GM12878 (cell line): ENCODE measurements around the gene OR2S2. TPM values are rescaled to one million over a fixed set of nuclear protein-coding genes. Genes with fewer than 3 reads are reported as not detected.

ENCODE experiments used
- ATAC-seq: fragments of 200-7000 bp; cut with Tn5 transposase; 3 replicates; pipeline ENCODE4 v1.9.1; 2020; ENCODE audit warnings: mild to moderate bottlenecking, moderate library complexity
- BruUV-seq: library from RNA; stranded (reverse); fragments of 400-500 nt; replicated peaks from 2 replicates; lab custom pipeline; 2021; lab: Mats Ljungman, UMichigan
- CTCF ChIA-PET: fragments of 300-600 bp; sonication (Branson Sonifier 250); formaldehyde crosslinking; extraction: SDS; loops from one replicate; lab custom pipeline; 2021; ENCODE audit warnings: inconsistent platforms; lab: Yijun Ruan, JAX
- POLR2A ChIA-PET: fragments of 350-600 bp; formaldehyde crosslinking; extraction: SDS; loops from one replicate; lab custom pipeline; 2021; ENCODE audit warnings: inconsistent platforms; lab: Charles Lee
- RAD21 ChIA-PET: fragments of 300-600 bp; sonication (Branson Sonifier 250); formaldehyde crosslinking; loops from one replicate; lab custom pipeline; 2023; ENCODE audit warnings: antibody characterized with exemption; ENCODE audit not compliant: unreplicated experiment; lab: Charles Lee
- SMC1A ChIA-PET: fragments of 300-600 bp; sonication (Branson Sonifier 250); formaldehyde crosslinking; loops from one replicate; lab custom pipeline; 2023; ENCODE audit not compliant: unreplicated experiment, uncharacterized antibody; lab: Charles Lee
- DNase-seq: peaks from one replicate; pipeline ENCODE4 v3.0.0-alpha.2; 2011; ENCODE audit warnings: low read depth, low spot score
- FAIRE-seq: peaks from 3 replicates; lab custom pipeline; 2011; peaks lifted over from hg19 to GRCh38; lab: Jason Lieb, UNC
- H2AFZ ChIP-seq: 2 replicates; pipeline ENCODE4 v1.6.0; 2011; ENCODE audit warnings: low read depth, low read length, control low read depth; ENCODE audit not compliant: control insufficient read depth
- H3K27ac ChIP-seq: 2 replicates; pipeline ENCODE4 v1.5.1; 2011; ENCODE audit warnings: control low read depth; ENCODE audit not compliant: control insufficient read depth, insufficient read depth
- H3K27me3 ChIP-seq, 2 experiments: replicated peaks in 1 of 2; 2 replicates each; pipeline versions ENCODE4 v1.6.0 to v1.6.1; 2011; ENCODE audit warnings: low read length in 1 of 2; ENCODE audit not compliant: control insufficient read depth in 2 of 2, insufficient read depth in 2 of 2
- H3K36me3 ChIP-seq, 2 experiments: 2 replicates each; pipeline ENCODE4 v1.5.1; 2011; ENCODE audit warnings: low read length in 1 of 2; ENCODE audit not compliant: control insufficient read depth in 2 of 2, insufficient read depth in 2 of 2
- H3K4me1 ChIP-seq: 2 replicates; pipeline ENCODE4 v1.6.1; 2011; ENCODE audit warnings: mild to moderate bottlenecking, low read length, moderate library complexity, mixed read lengths; ENCODE audit not compliant: control insufficient read depth, insufficient read depth
- H3K4me2 ChIP-seq: 2 replicates; pipeline ENCODE4 v1.6.0; 2011; ENCODE audit warnings: control low read depth; ENCODE audit not compliant: control insufficient read depth, insufficient read depth
- H3K4me3 ChIP-seq: fragments of 200-600 bp; sonication (generic); 2 replicates; pipeline ENCODE4 v1.5.1; 2016
- H3K79me2 ChIP-seq: 2 replicates; pipeline ENCODE4 v1.6.0; 2011; ENCODE audit warnings: low read length; ENCODE audit not compliant: control insufficient read depth, insufficient read depth
- H3K9ac ChIP-seq: 2 replicates; pipeline ENCODE4 v1.8.0; 2011; ENCODE audit warnings: low read length, control low read depth, mixed read lengths; ENCODE audit not compliant: control insufficient read depth, insufficient read depth
- H3K9me3 ChIP-seq: replicated peaks from 3 replicates; pipeline ENCODE4 v1.5.1; 2011; ENCODE audit warnings: mild to moderate bottlenecking, low read length; ENCODE audit not compliant: control insufficient read depth, insufficient read depth
- H4K20me1 ChIP-seq: 2 replicates; pipeline ENCODE4 v1.6.0; 2011; ENCODE audit not compliant: control insufficient read depth, insufficient read depth
- ASH2L ChIP-seq: fragments of 300-600, 200-600 bp; sonication (generic); IDR thresholded peaks from 2 replicates; pipeline ENCODE4 v1.6.1; 2017; ENCODE audit warnings: low read depth, mild to moderate bottlenecking, borderline replicate concordance
- GATAD2B ChIP-seq: fragments of 450-650 bp; conservative IDR thresholded peaks from 2 replicates; pipeline ENCODE4 v1.6.1; 2017; ENCODE audit warnings: low read depth, mild to moderate bottlenecking, moderate library complexity
- MYC ChIP-seq: IDR thresholded peaks from 2 replicates; pipeline ENCODE4 v1.6.1; 2011; ENCODE audit warnings: mild to moderate bottlenecking, low read length, moderate library complexity, inconsistent platforms; ENCODE audit not compliant: insufficient read depth, insufficient replicate concordance, insufficient read length, severe bottlenecking
- NBN ChIP-seq: fragments of 450-650 bp; IDR thresholded peaks from 2 replicates; pipeline ENCODE4 v1.6.1; 2016
- NFYA ChIP-seq: IDR thresholded peaks from 2 replicates; pipeline ENCODE4 v1.6.1; 2011; ENCODE audit warnings: low read depth, mild to moderate bottlenecking, low read length, improper control_type of control experiment, borderline replicate concordance
- PAX8 ChIP-seq: fragments of 450-650 bp; IDR thresholded peaks from 2 replicates; pipeline ENCODE4 v1.6.1; 2017; ENCODE audit warnings: mild to moderate bottlenecking, moderate library complexity
- POLR2AphosphoS5 ChIP-seq: IDR thresholded peaks from 2 replicates; pipeline ENCODE4 v1.6.1; 2011; ENCODE audit warnings: mild to moderate bottlenecking, low read length, inconsistent platforms
- RCOR1 ChIP-seq: conservative IDR thresholded peaks from 2 replicates; pipeline ENCODE4 v1.6.1; 2012; ENCODE audit warnings: low read depth, low read length, improper control_type of control experiment
- RUNX3 ChIP-seq: IDR thresholded peaks from 2 replicates; pipeline ENCODE4 v1.6.1; 2012; ENCODE audit warnings: low read length, inconsistent platforms
- SMARCA5 ChIP-seq: fragments of 450-650 bp; IDR thresholded peaks from 2 replicates; pipeline ENCODE4 v1.6.1; 2017; ENCODE audit warnings: mild to moderate bottlenecking
- TCF12 ChIP-seq: IDR thresholded peaks from 2 replicates; pipeline ENCODE4 v1.6.1; 2011; ENCODE audit warnings: low read depth, mild to moderate bottlenecking, low read length
- TCF7 ChIP-seq: IDR thresholded peaks from 2 replicates; pipeline ENCODE4 v1.6.1; 2014; ENCODE audit warnings: antibody characterized with exemption, borderline replicate concordance
- USF1 ChIP-seq: IDR thresholded peaks from 2 replicates; pipeline ENCODE4 v1.6.1; 2011; ENCODE audit warnings: borderline replicate concordance, low read depth, mild to moderate bottlenecking, moderate library complexity, mixed read lengths, low read length; ENCODE audit not compliant: insufficient read depth; ENCODE audit errors: extremely low read length
- ZBTB33 ChIP-seq: fragments of 450-650 bp; IDR thresholded peaks from 2 replicates; pipeline ENCODE4 v1.6.1; 2017; ENCODE audit warnings: mild to moderate bottlenecking
- ZNF207 ChIP-seq: fragments of 450-650 bp; IDR thresholded peaks from 2 replicates; pipeline ENCODE4 v1.6.1; 2014; ENCODE audit warnings: antibody characterized with exemption, mild to moderate bottlenecking, borderline replicate concordance
- WGBS: methylation state at CpG from one replicate; pipeline ENCODE4 v1.1.6; 2016; ENCODE audit warnings: low lambda C conversion rate; ENCODE audit not compliant: insufficient replicate concordance, insufficient coverage; ENCODE audit errors: missing lambda C conversion rate; 5-methylcytosine and 5-hydroxymethylcytosine counted together
- in situ Hi-C: fragments of 300-500 bp; cut with MboI; formaldehyde crosslinking; loops from 9 replicates; pipeline ENCODE4 v1.14.3; 2018; ENCODE audit warnings: mixed read lengths
- intact Hi-C: fragments of 100-400 bp; cut with micrococcal nuclease; formaldehyde crosslinking; loops from one replicate; pipeline ENCODE4 v1.14.2; 2022; ENCODE audit not compliant: unreplicated experiment
- polyA plus RNA-seq, 11 experiments: library from polyadenylated mRNA; depleted of rRNA in 4 of 11; unstranded in 6 of 11; stranded (reverse) in 5 of 11; fragments of >200 nt; fragmentation: Nextera tagmentation in 4 of 11; fragmentation: Illumina TruSeq in 1 of 11; extraction: Ambion mirVana in 4 of 11; extraction: Trizol in 1 of 11; gene quantifications; 1 replicate in 1 of 11; 2 replicates in 10 of 11; pipeline versions ENCODE4 v1.2.1 to v1.2.3, GENCODE V29; 2011 to 2016; ENCODE audit warnings: inconsistent platforms in 2 of 11, missing spikeins in 2 of 11, low read depth in 1 of 11
- total RNA-seq, 4 experiments: library from RNA; depleted of rRNA in 3 of 4; stranded (reverse); fragments of >200 nt in 3 of 4; fragmentation: Illumina TruSeq in 1 of 4; extraction: Trizol in 1 of 4; gene quantifications; 2 replicates each; pipeline versions ENCODE4 v1.2.1 to v1.2.3, GENCODE V29; 2013 to 2021
- TF ChIP-seq, protein P1 (sequence below): fragments of 450-650 bp; IDR thresholded peaks from 2 replicates; pipeline ENCODE4 v1.6.1; 2017; ENCODE audit warnings: mild to moderate bottlenecking, moderate library complexity

The OR2S2 gene
- total and polyA plus RNA-seq, 10 of the 15 experiments (the other 5 are each of a cell fraction or from before 2014, with no cell fraction given): not detected

GRCh38 chr9:35944841-35945240, 13.1 kb downstream of the OR2S2 start:
- H3K4me2 ChIP-seq: no peak overlapping the region
- SMC1A ChIA-PET: interaction anchor here (0.7 to 2.0 kb wide), 4 partner anchors 42 to 112 kb away, joined by 3 to 9 read pairs (median 4); no protein-coding TSS in a partner anchor
- H3K4me3 ChIP-seq: no peak overlapping the region
- H3K9me3 ChIP-seq: no peaks in the 10 kb centered on the region
- POLR2A ChIA-PET: no interaction called here
- in situ Hi-C loops (no loop called here), intact Hi-C loops (loop anchor here (1.0 kb wide), 1 partner anchor 42 kb away; no protein-coding TSS in a partner anchor)
- DNase-seq: no peak
- H4K20me1 ChIP-seq: no peaks in the 10 kb centered on the region
- H3K27me3 ChIP-seq: no peaks in the 10 kb centered on the region
- no peak for FAIRE-seq
- no peaks in the 10 kb centered on the region for H3K36me3 ChIP-seq
- no peak for ATAC-seq
- WGBS: 33% methylated on average over 3 of the region's 3 CpGs
- H3K79me2 ChIP-seq: no peaks in the 10 kb centered on the region
- no peaks in the 10 kb centered on the region for H3K4me1 ChIP-seq
- H2AFZ ChIP-seq: no peak overlapping the region
- CTCF ChIA-PET: interaction anchor here (0.6 to 3.5 kb wide), 10 partner anchors 10 to 154 kb away, joined by 3 to 41 read pairs (median 6); no protein-coding TSS in a partner anchor
- H3K27ac ChIP-seq: no peak overlapping the region
- RAD21 ChIA-PET: interaction anchor here (1.2 to 1.9 kb wide), 3 partner anchors 42 to 119 kb away, joined by 3 to 7 read pairs (median 6); no protein-coding TSS in a partner anchor
- no peak for TF ChIP-seq ASH2L
- no peak for TF ChIP-seq PAX8
- no peak for TF ChIP-seq RCOR1
- no peak for TF ChIP-seq NBN
- no peak for TF ChIP-seq SMARCA5
- TF ChIP-seq TCF7: no peak
- TF ChIP-seq ZNF207: no peak
- TF ChIP-seq RUNX3: no peak
- no peak for TF ChIP-seq ZBTB33
- TF ChIP-seq TCF12: no peak
- no peak for TF ChIP-seq MYC
- TF ChIP-seq POLR2AphosphoS5: no peak
- TF ChIP-seq, protein P1, sequence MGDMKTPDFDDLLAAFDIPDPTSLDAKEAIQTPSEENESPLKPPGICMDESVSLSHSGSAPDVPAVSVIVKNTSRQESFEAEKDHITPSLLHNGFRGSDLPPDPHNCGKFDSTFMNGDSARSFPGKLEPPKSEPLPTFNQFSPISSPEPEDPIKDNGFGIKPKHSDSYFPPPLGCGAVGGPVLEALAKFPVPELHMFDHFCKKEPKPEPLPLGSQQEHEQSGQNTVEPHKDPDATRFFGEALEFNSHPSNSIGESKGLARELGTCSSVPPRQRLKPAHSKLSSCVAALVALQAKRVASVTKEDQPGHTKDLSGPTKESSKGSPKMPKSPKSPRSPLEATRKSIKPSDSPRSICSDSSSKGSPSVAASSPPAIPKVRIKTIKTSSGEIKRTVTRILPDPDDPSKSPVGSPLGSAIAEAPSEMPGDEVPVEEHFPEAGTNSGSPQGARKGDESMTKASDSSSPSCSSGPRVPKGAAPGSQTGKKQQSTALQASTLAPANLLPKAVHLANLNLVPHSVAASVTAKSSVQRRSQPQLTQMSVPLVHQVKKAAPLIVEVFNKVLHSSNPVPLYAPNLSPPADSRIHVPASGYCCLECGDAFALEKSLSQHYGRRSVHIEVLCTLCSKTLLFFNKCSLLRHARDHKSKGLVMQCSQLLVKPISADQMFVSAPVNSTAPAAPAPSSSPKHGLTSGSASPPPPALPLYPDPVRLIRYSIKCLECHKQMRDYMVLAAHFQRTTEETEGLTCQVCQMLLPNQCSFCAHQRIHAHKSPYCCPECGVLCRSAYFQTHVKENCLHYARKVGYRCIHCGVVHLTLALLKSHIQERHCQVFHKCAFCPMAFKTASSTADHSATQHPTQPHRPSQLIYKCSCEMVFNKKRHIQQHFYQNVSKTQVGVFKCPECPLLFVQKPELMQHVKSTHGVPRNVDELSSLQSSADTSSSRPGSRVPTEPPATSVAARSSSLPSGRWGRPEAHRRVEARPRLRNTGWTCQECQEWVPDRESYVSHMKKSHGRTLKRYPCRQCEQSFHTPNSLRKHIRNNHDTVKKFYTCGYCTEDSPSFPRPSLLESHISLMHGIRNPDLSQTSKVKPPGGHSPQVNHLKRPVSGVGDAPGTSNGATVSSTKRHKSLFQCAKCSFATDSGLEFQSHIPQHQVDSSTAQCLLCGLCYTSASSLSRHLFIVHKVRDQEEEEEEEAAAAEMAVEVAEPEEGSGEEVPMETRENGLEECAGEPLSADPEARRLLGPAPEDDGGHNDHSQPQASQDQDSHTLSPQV: no peak
- TF ChIP-seq NFYA: no peak
- no peak for TF ChIP-seq GATAD2B
- TF ChIP-seq USF1: no peak
- TF ChIP-seq, all 136 proteins: peak for 0
- H3K9ac ChIP-seq: no peak overlapping the region
- no TSS peak for BruUV-seq
